ENCODE measurements around the gene PTPRG. TPM values are rescaled to one million over a fixed set of nuclear protein-coding genes. Genes with fewer than 3 reads are reported as not detected.

The PTPRG gene
- total and polyA plus RNA-seq, 2 of the 13 experiments (the other 11 are each of a cell fraction or from before 2014, with no cell fraction given): 8.0 to 25.3 TPM

DNA sequence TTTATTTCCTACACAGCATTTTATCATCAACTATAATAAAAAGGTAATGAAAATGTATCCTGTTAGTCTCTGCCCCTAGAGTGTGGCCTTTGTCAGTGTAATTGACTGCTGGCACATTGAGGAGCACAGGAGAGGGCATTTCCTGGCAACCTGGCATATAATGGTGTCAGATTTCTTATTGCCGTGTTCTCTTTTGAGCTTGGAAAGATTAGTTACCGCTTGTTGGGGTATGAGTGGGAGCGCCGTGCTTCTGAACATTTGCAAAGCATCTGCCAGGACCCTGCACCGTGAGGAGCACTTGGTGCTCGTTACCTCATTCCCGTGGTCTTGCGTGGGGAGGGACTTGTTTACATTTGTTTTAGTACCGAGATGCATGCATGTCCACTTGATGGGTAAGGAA is 124.4 kb downstream of the PTPRG start:
- no peaks in the 10 kb centered on the region for H3K9me3 ChIP-seq (ENCODE audit: low read length)
- no peak for ATAC-seq
- H3K79me2 ChIP-seq (ENCODE audit: insufficient read depth, low read length): peaks cover 24% of the 10 kb centered on the region
- no peak overlapping the region for H2AFZ ChIP-seq (ENCODE audit: low read length)
- peaks cover 35% of the 10 kb centered on the region for H3K4me1 ChIP-seq (ENCODE audit: insufficient read depth, low read length)
- BruUV-seq (replicated peaks): no TSS peak
- no peak overlapping the region for H3K4me3 ChIP-seq (replicated peaks in 1 of 3; ENCODE audit: insufficient read depth in 1 of 3, low read depth in 2 of 3, low read length in 3 of 3)
- no peaks in the 10 kb centered on the region for H3K27me3 ChIP-seq (ENCODE audit: control insufficient read depth in 1 of 2, insufficient read depth in 2 of 2, low read length in 2 of 2)
- DNase-seq (ENCODE audit: low spot score): no peak
- CTCF ChIA-PET (ENCODE audit: low intra/inter-chr PET ratio, low total read pairs): no interaction called here
- no peak overlapping the region for H3K4me2 ChIP-seq (ENCODE audit: low read depth, low read length)
- in situ Hi-C loops (cut with HindIII; ENCODE audit: extremely low pct_ligation_motif_present, low pct_unique_long_range_greater_than_20kb) (no loop called here), intact Hi-C loops (cut with micrococcal nuclease; ENCODE audit: unreplicated experiment) (no loop called here)
- H4K20me1 ChIP-seq (ENCODE audit: insufficient read depth, low read length): no peaks in the 10 kb centered on the region
- POLR2A ChIA-PET: interaction anchor here (1.0 to 1.1 kb wide), 2 partner anchors 41 to 124 kb away, joined by 3 read pairs; partner anchors contain the start of gene PTPRG
- peaks cover 0 to 4% of the 10 kb centered on the region in 2 experiments; a peak in 2 of 5 replicates for H3K36me3 ChIP-seq (replicated peaks in 1 of 2; ENCODE audit: control insufficient read depth in 1 of 2, insufficient read depth in 2 of 2, low read length in 2 of 2)
- no peak overlapping the region for H3K9ac ChIP-seq (ENCODE audit: insufficient read depth, low read depth, low read length)
- no peak for FAIRE-seq
- WGBS (ENCODE audit: low lambda C conversion rate): 96% methylated on average over 9 of the region's 9 CpGs
- TF ChIP-seq TBL1XR1 (IDR thresholded peaks at IDR 0.05; ENCODE audit: borderline replicate concordance, low read length, partially characterized antibody) (no peak), CHCHD3 (CRISPR knock-in tag; IDR thresholded peaks at IDR 0.05) (no peak), ZNF260 (CRISPR knock-in tag; IDR thresholded peaks at IDR 0.05; ENCODE audit: borderline replicate concordance, low read depth) (no peak), ZSCAN30 (CRISPR knock-in tag; IDR thresholded peaks at IDR 0.05) (no peak), LCORL (IDR thresholded peaks at IDR 0.05) (no peak), LCORL (CRISPR knock-in tag; IDR thresholded peaks at IDR 0.05) (no peak), ARID2 (CRISPR knock-in tag; IDR thresholded peaks at IDR 0.05; ENCODE audit: borderline replicate concordance) (no peak), ARNTL (CRISPR knock-in tag; IDR thresholded peaks at IDR 0.05) (no peak), MAFG (CRISPR knock-in tag; IDR thresholded peaks at IDR 0.05) (no peak)
- no peak overlapping the region for H3K27ac ChIP-seq (ENCODE audit: extremely low read length, insufficient read depth, low read length)

DNA sequence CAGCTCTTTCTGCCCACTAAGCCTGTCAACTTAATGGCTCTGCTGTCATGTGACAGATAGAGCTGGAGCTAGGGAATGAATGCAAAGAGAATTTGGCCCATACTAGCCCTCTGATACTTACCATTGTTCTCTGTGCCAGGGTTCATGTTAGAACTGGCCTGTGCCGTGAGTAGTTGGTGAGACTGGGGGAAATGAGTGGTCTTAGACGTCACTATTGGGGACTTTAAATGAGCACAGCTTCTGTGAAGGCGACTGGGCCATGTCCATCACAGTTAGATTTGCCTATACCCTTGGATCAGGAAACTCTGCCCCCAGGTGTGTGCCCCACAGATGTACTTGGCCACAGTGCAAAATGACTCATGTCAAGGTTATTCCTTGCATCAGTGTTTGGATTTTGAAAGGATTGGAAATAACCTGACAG is 124.9 kb downstream of the PTPRG start:
- TF ChIP-seq MYC (CRISPR knock-in tag; IDR thresholded peaks at IDR 0.05; ENCODE audit: borderline replicate concordance): no peak
- TF ChIP-seq FOSL2 (CRISPR knock-in tag; IDR thresholded peaks at IDR 0.05): peak; percentile 90
- intact Hi-C loops (cut with micrococcal nuclease; ENCODE audit: unreplicated experiment): no loop called here
- no peak overlapping the region for H3K4me2 ChIP-seq (ENCODE audit: low read depth, low read length)

More for the DNA sequence above, 124.9 kb downstream of the PTPRG start:
- Histone ChIP-seq H3K4me1 (ENCODE audit: insufficient read depth, low read length) (peaks cover 35% of the 10 kb centered on the region), H3K27me3 (ENCODE audit: control insufficient read depth in 1 of 2, insufficient read depth in 2 of 2, low read length in 2 of 2) (no peaks in the 10 kb centered on the region), H2AFZ (ENCODE audit: low read length) (no peak overlapping the region), H3K27ac (ENCODE audit: extremely low read length, insufficient read depth, low read length) (no peak overlapping the region), H4K20me1 (ENCODE audit: insufficient read depth, low read length) (no peaks in the 10 kb centered on the region), H3K9me3 (ENCODE audit: low read length) (no peaks in the 10 kb centered on the region), H3K79me2 (ENCODE audit: insufficient read depth, low read length) (peaks cover 24% of the 10 kb centered on the region), H3K9ac (ENCODE audit: insufficient read depth, low read depth, low read length) (no peak overlapping the region), H3K4me3 (replicated peaks in 1 of 3; ENCODE audit: insufficient read depth in 1 of 3, low read depth in 2 of 3, low read length in 3 of 3) (no peak overlapping the region), H3K36me3 (replicated peaks in 1 of 2; ENCODE audit: control insufficient read depth in 1 of 2, insufficient read depth in 2 of 2, low read length in 2 of 2) (peaks cover 0 to 4% of the 10 kb centered on the region in 2 experiments; a peak in 3 of 5 replicates)
- ChIA-PET CTCF (ENCODE audit: low intra/inter-chr PET ratio, low total read pairs) (no interaction called here), POLR2A (interaction anchor here (1.0 to 1.1 kb wide), 2 partner anchors 40 to 125 kb away, joined by 3 read pairs; partner anchors contain the start of gene PTPRG)
- in situ Hi-C loops (cut with HindIII; ENCODE audit: extremely low pct_ligation_motif_present, low pct_unique_long_range_greater_than_20kb): no loop called here
- FAIRE-seq (no peak), ATAC-seq (peak; percentile 53; the same call in 2 of the 3 replicates), DNase-seq (ENCODE audit: low spot score) (no peak)
- no TSS peak for BruUV-seq (replicated peaks)
- WGBS (ENCODE audit: low lambda C conversion rate): 86% methylated on average over 3 of the region's 3 CpGs

Measured in HepG2 (cell line).